Measurements from ENCODE around the gene USP53. TPM values are rescaled to one million over a fixed set of nuclear protein-coding genes. Genes with fewer than 3 reads are reported as not detected.
"Not testable (repeated sequence)": the region's sequence is repeated elsewhere in the genome, so short reads cannot be mapped to it uniquely, and the experiment has no call there.

The USP53 gene
- total RNA-seq, 4 donors from 2014 or later: 68.1 to 116 (median 78.4) TPM

GRCh38 chr4:119317990-119318389, 105.5 kb downstream of the USP53 start:
- TF ChIP-seq EP300 (IDR thresholded peaks at IDR 0.05) (no peak), POLR2AphosphoS5 (IDR thresholded peaks at IDR 0.05) (no peak), CTCF (IDR thresholded peaks at IDR 0.05) (no peak), POLR2A (IDR thresholded peaks at IDR 0.05; ENCODE audit: low read depth) (no peak)
- DNase-seq (ENCODE audit: extremely low spot score): no peak
- WGBS: 67% methylated on average over 2 of the region's 2 CpGs
- H3K4me3 ChIP-seq: no peak overlapping the region
- H3K27ac ChIP-seq (replicated peaks in 1 of 4): no peak overlapping the region
- no peaks in the 10 kb centered on the region for H3K27me3 ChIP-seq
- no peaks in the 10 kb centered on the region for H3K9me3 ChIP-seq
- H3K4me1 ChIP-seq: peaks cover 0 to 6% (median 0%) of the 10 kb centered on the region in 4 donors
- no peaks in the 10 kb centered on the region for H3K36me3 ChIP-seq
- intact Hi-C loops (cut with DNase I): loop anchor here (10.0 kb wide), 1 partner anchor 477 kb away; no protein-coding TSS in a partner anchor

GRCh38 chr4:119321921-119322687, 109.6 kb downstream of the USP53 start, which contains the start of gene FABP2:
Gene FABP2, minus strand, starts transcription at chr4:119322138. Its CDS starts 36 bp downstream, at chr4:119322102.
- H3K4me1 ChIP-seq: no peaks in the 10 kb centered on the region
- intact Hi-C loops (cut with DNase I): no loop called here
- no peak within 1 kb of the TSS for H3K27ac ChIP-seq (replicated peaks in 1 of 4)
- no peak within 1 kb of the TSS for H3K4me3 ChIP-seq
- no peak for DNase-seq (ENCODE audit: extremely low spot score)
- H3K36me3 ChIP-seq: no peaks in the 10 kb centered on the region
- no peaks in the 10 kb centered on the region for H3K9me3 ChIP-seq
- TF ChIP-seq CTCF (IDR thresholded peaks at IDR 0.05): no peak
- no peak for TF ChIP-seq POLR2A (IDR thresholded peaks at IDR 0.05; ENCODE audit: low read depth)
- TF ChIP-seq EP300 (IDR thresholded peaks at IDR 0.05): no peak
- no peak for TF ChIP-seq POLR2AphosphoS5 (IDR thresholded peaks at IDR 0.05)
- H3K27me3 ChIP-seq: no peaks in the 10 kb centered on the region
- WGBS: 91% methylated on average over 6 of the region's 6 CpGs

- Histone ChIP-seq H3K27ac (replicated peaks in 1 of 4) (no peak overlapping the region), H3K4me1 (no peaks in the 10 kb centered on the region), H3K4me3 (no peak overlapping the region), H3K9me3 (no peaks in the 10 kb centered on the region), H3K27me3 (no peaks in the 10 kb centered on the region), H3K36me3 (no peaks in the 10 kb centered on the region)
- no peak for TF ChIP-seq EP300 (IDR thresholded peaks at IDR 0.05)
- no peak for TF ChIP-seq POLR2A (IDR thresholded peaks at IDR 0.05; ENCODE audit: low read depth)
- TF ChIP-seq CTCF (IDR thresholded peaks at IDR 0.05): no peak
- TF ChIP-seq POLR2AphosphoS5 (IDR thresholded peaks at IDR 0.05): no peak
- whole genome bisulfite sequencing: 79% methylated on average over 2 of the region's 2 CpGs
- intact Hi-C loops (cut with DNase I): no loop called here
- DNase-seq (ENCODE audit: extremely low spot score): no peak
Measured at GRCh38 chr4:119328695-119329094, 116.2 kb downstream of the USP53 start.

GRCh38 chr4:119329835-119330620, 117.5 kb downstream of the USP53 start:
- 71% methylated on average over 2 of the region's 2 CpGs for WGBS
- Histone ChIP-seq H3K27me3 (no peaks in the 10 kb centered on the region), H3K9me3 (no peaks in the 10 kb centered on the region), H3K27ac (replicated peaks in 1 of 4) (no peak overlapping the region), H3K36me3 (no peaks in the 10 kb centered on the region), H3K4me1 (no peaks in the 10 kb centered on the region), H3K4me3 (no peak overlapping the region)
- DNase-seq (ENCODE audit: extremely low spot score): no peak
- TF ChIP-seq POLR2AphosphoS5 (IDR thresholded peaks at IDR 0.05) (no peak), POLR2A (IDR thresholded peaks at IDR 0.05; ENCODE audit: low read depth) (no peak), CTCF (IDR thresholded peaks at IDR 0.05) (no peak), EP300 (IDR thresholded peaks at IDR 0.05) (no peak)
- intact Hi-C loops (cut with DNase I): no loop called here

GRCh38 chr4:119336332-119336979, 123.9 kb downstream of the USP53 start:
- H3K9me3 ChIP-seq; H3K27me3 ChIP-seq; DNase-seq (ENCODE audit: extremely low spot score); H3K4me1 ChIP-seq; H3K4me3 ChIP-seq; H3K36me3 ChIP-seq; intact Hi-C loops (cut with DNase I): not testable (repeated sequence)
- peak overlapping the region in 1 of 4 donors; percentile 7 for H3K27ac ChIP-seq (replicated peaks in 1 of 4)
- 100% methylated on average over 3 of the region's 4 CpGs for WGBS
